Stimulated activated CD8-positive, alpha-beta memory T cell treated with anti-CD3 and anti-CD28 coated beads, Interleukin-2, amount 100 ng/mL, for 1 hour (primary cell): ENCODE measurements around the gene ACTA2.

Source experiments
- DNase-seq, 2 donors: peaks; one replicate each; pipeline ENCODE4 v3.0.0-alpha.2; 2020; ENCODE audit warnings: low read depth in 2 of 2

Gene ACTA2

GRCh38 chr10:88981435-88981834, 28.9 kb upstream of the ACTA2 start:
- DNase-seq, result no peak

GRCh38 chr10:88980800-88981199, 28.2 kb upstream of the ACTA2 start:
- no peak for DNase-seq

GRCh38 chr10:88980247-88980646, 27.7 kb upstream of the ACTA2 start:
- DNase-seq, result no peak

- no peak for DNase-seq
These were observed 27.0 kb upstream of the ACTA2 start for GRCh38 chr10:88979603-88980002.

GRCh38 chr10:88979153-88979562, 26.6 kb upstream of the ACTA2 start:
- no peak for DNase-seq

GRCh38 chr10:88978463-88978862, 25.9 kb upstream of the ACTA2 start:
- no peak for DNase-seq

GRCh38 chr10:88975377-88975720, 22.8 kb upstream of the ACTA2 start:
- no peak for DNase-seq

GRCh38 chr10:88974446-88975376, 22.1 kb upstream of the ACTA2 start:
- no peak for DNase-seq

GRCh38 chr10:88974012-88974411, 21.4 kb upstream of the ACTA2 start:
- no peak for DNase-seq

GRCh38 chr10:88971221-88972061, 18.9 kb upstream of the ACTA2 start:
- DNase-seq, result no peak

GRCh38 chr10:88968391-88968790, 15.8 kb upstream of the ACTA2 start:
- DNase-seq, result no peak

- no peak for DNase-seq
These were observed 14.2 kb upstream of the ACTA2 start for GRCh38 chr10:88966797-88967196.

- no peak for DNase-seq
These were observed 12.4 kb upstream of the ACTA2 start for GRCh38 chr10:88964869-88965415.

GRCh38 chr10:88964360-88964759, 11.8 kb upstream of the ACTA2 start:
- DNase-seq, result no peak

- no peak for DNase-seq
These were observed 10.7 kb upstream of the ACTA2 start for GRCh38 chr10:88963318-88963717.

- no peak for DNase-seq
These were observed 9.8 kb upstream of the ACTA2 start for GRCh38 chr10:88962336-88962735.

- DNase-seq, result no peak
These were observed 8.7 kb upstream of the ACTA2 start for GRCh38 chr10:88961266-88961665.

- no peak for DNase-seq
These were observed 8.2 kb upstream of the ACTA2 start for GRCh38 chr10:88960802-88961201.

GRCh38 chr10:88958721-88959120, 6.1 kb upstream of the ACTA2 start:
- DNase-seq, result no peak

GRCh38 chr10:88957381-88957780, 4.8 kb upstream of the ACTA2 start:
- no peak for DNase-seq

- DNase-seq, result no peak
These were observed 2.0 kb upstream of the ACTA2 start for GRCh38 chr10:88954458-88955083.

GRCh38 chr10:88953662-88954061, 1.1 kb upstream of the ACTA2 start:
- DNase-seq, result no peak
